H1 (cell line): ENCODE data around the gene ACAD9. TPM values are rescaled to one million over a fixed set of nuclear protein-coding genes. Genes with fewer than 3 reads are reported as not detected.

Source experiments
- CTCF ChIA-PET: fragments of 300-600 bp; sonication (Branson Sonifier 250); formaldehyde crosslinking; loops from one replicate; lab custom pipeline; 2021; ENCODE audit not compliant: partially characterized antibody; lab: Charles Lee
- POLR2A ChIA-PET: fragments of 300-600 bp; sonication (Branson Sonifier 250); formaldehyde crosslinking; loops from one replicate; lab custom pipeline; 2021; ENCODE audit warnings: inconsistent platforms; ENCODE audit not compliant: partially characterized antibody; lab: Charles Lee
- DNase-seq, 2 experiments: peaks; one replicate each; pipeline versions ENCODE4 v3.0.0 to v3.0.0-alpha.2; 2010 to 2022; ENCODE audit warnings: low spot score in 2 of 2, low read depth in 1 of 2, mixed read lengths in 1 of 2
- FAIRE-seq: peaks from 2 replicates; lab custom pipeline; 2011; peaks lifted over from hg19 to GRCh38; lab: Jason Lieb, UNC
- H2AFZ ChIP-seq: 2 replicates; pipeline ENCODE4 v1.8.1; 2012; ENCODE audit warnings: low read length, inconsistent platforms
- H2AK5ac ChIP-seq: 2 replicates; pipeline ENCODE4 v1.6.1; 2013; ENCODE audit warnings: low read depth, low read length
- H2BK120ac ChIP-seq: replicated peaks from 2 replicates; pipeline ENCODE3; 2013; ENCODE audit warnings: low read depth, low read length, inconsistent platforms
- H2BK12ac ChIP-seq: 2 replicates; pipeline ENCODE4 v1.6.1; 2013; ENCODE audit warnings: low read depth, low read length
- H2BK15ac ChIP-seq: 2 replicates; pipeline ENCODE4 v1.6.1; 2013; ENCODE audit warnings: low read length
- H2BK20ac ChIP-seq: 2 replicates; pipeline ENCODE4 v1.6.1; 2013; ENCODE audit warnings: low read length
- H2BK5ac ChIP-seq: 2 replicates; pipeline ENCODE4 v1.6.1; 2013; ENCODE audit warnings: low read depth, low read length
- H3K14ac ChIP-seq: 2 replicates; pipeline ENCODE4 v1.6.1; 2013; ENCODE audit warnings: inconsistent platforms; ENCODE audit not compliant: insufficient read length
- H3K18ac ChIP-seq: 2 replicates; pipeline ENCODE4 v1.6.1; 2013; ENCODE audit warnings: low read length; ENCODE audit errors: extremely low read depth
- H3K23ac ChIP-seq: 2 replicates; pipeline ENCODE4 v1.6.1; 2013; ENCODE audit warnings: inconsistent platforms; ENCODE audit not compliant: insufficient read length
- H3K23me2 ChIP-seq: 2 replicates; pipeline ENCODE4 v1.6.1; 2013; ENCODE audit warnings: low read depth, low read length
- H3K27ac ChIP-seq: 2 replicates; pipeline ENCODE4 v1.6.1; 2011; ENCODE audit warnings: low read depth, low read length, inconsistent platforms
- H3K27me3 ChIP-seq, 4 experiments: replicated peaks in 1 of 4; 1 replicate in 1 of 4; 2 replicates in 3 of 4; pipeline versions ENCODE4 v1.6.1 to v1.8.1; 2011 to 2013; ENCODE audit warnings: low read length in 3 of 4, mild to moderate bottlenecking in 3 of 4, inconsistent platforms in 2 of 4, mixed read lengths in 2 of 4, moderate library complexity in 1 of 4; ENCODE audit not compliant: control insufficient read depth in 3 of 4, insufficient read depth in 3 of 4; ENCODE audit errors: extremely low read depth in 1 of 4
- H3K36me3 ChIP-seq, 4 experiments: 2 replicates each; pipeline versions ENCODE4 v1.6.1 to v1.8.1; 2011 to 2013; ENCODE audit warnings: mild to moderate bottlenecking in 4 of 4, low read length in 3 of 4, moderate library complexity in 2 of 4, control low read depth in 1 of 4, inconsistent platforms in 1 of 4; ENCODE audit not compliant: insufficient read depth in 4 of 4, control insufficient read depth in 2 of 4
- H3K4ac ChIP-seq: replicated peaks from 2 replicates; pipeline ENCODE3; 2013; ENCODE audit warnings: low read length, low read depth, mixed read lengths, inconsistent platforms; ENCODE audit not compliant: insufficient read length
- H3K4me1 ChIP-seq, 4 experiments: replicated peaks in 1 of 4; 1 replicate in 1 of 4; 2 replicates in 3 of 4; pipeline versions ENCODE4 v1.6.1 to v1.8.1; 2011 to 2013; ENCODE audit warnings: low read length in 3 of 4, inconsistent platforms in 2 of 4, mixed read lengths in 1 of 4; ENCODE audit not compliant: insufficient read depth in 4 of 4, control insufficient read depth in 3 of 4
- H3K4me2 ChIP-seq, 2 experiments: 2 replicates each; pipeline versions ENCODE4 v1.6.1 to v1.8.1; 2011 to 2013; ENCODE audit warnings: low read depth in 2 of 2, low read length in 2 of 2, control low read depth in 1 of 2, inconsistent platforms in 1 of 2, mild to moderate bottlenecking in 1 of 2; ENCODE audit not compliant: insufficient read depth in 1 of 2
- H3K4me3 ChIP-seq, 4 experiments: fragments of 200-600, 300-600 bp in 1 of 4; sonication (generic), shearing (Covaris generic), sonication (Bioruptor Twin) in 1 of 4; 2 replicates each; pipeline versions ENCODE4 v1.5.1 to v1.8.1; 2011 to 2016; ENCODE audit warnings: low read length in 4 of 4, low read depth in 3 of 4, control low read depth in 2 of 4, inconsistent platforms in 2 of 4, mild to moderate bottlenecking in 2 of 4, mixed read lengths in 1 of 4, moderate library complexity in 1 of 4; ENCODE audit not compliant: insufficient read depth in 2 of 4; ENCODE audit errors: extremely low read depth in 1 of 4
- H3K56ac ChIP-seq: replicated peaks from 2 replicates; pipeline ENCODE3; 2013; ENCODE audit warnings: low read depth, mild to moderate bottlenecking, mixed read lengths, low read length, inconsistent platforms; ENCODE audit not compliant: insufficient read length
- H3K79me1 ChIP-seq: 2 replicates; pipeline ENCODE4 v1.6.1; 2013; ENCODE audit warnings: low read depth, low read length, control low read depth
- H3K79me2 ChIP-seq, 2 experiments: 2 replicates each; pipeline versions ENCODE4 v1.6.1 to v1.8.1; 2012 to 2013; ENCODE audit warnings: low read length in 2 of 2, mild to moderate bottlenecking in 2 of 2, inconsistent platforms in 1 of 2; ENCODE audit not compliant: insufficient read depth in 2 of 2, control insufficient read depth in 1 of 2
- H3K9ac ChIP-seq, 4 experiments: replicated peaks in 1 of 4; 1 replicate in 1 of 4; 2 replicates in 3 of 4; pipeline versions ENCODE4 v1.6.1 to v1.8.1; 2011 to 2013; ENCODE audit warnings: low read depth in 3 of 4, low read length in 3 of 4, control low read depth in 2 of 4, mild to moderate bottlenecking in 2 of 4, moderate library complexity in 2 of 4, inconsistent platforms in 1 of 4; ENCODE audit errors: extremely low read depth in 1 of 4
- H3K9me3 ChIP-seq, 2 experiments: 2 replicates each; pipeline versions ENCODE4 v1.6.1 to v1.8.1; 2012 to 2013; ENCODE audit warnings: mild to moderate bottlenecking in 2 of 2, moderate library complexity in 2 of 2, control low read depth in 1 of 2, inconsistent platforms in 1 of 2, low read depth in 1 of 2, low read length in 1 of 2, mixed read lengths in 1 of 2; ENCODE audit not compliant: insufficient read depth in 2 of 2
- H4K20me1 ChIP-seq, 2 experiments: replicated peaks in 1 of 2; 2 replicates each; pipeline versions ENCODE3 to v1.8.1; 2011 to 2013; ENCODE audit warnings: inconsistent platforms in 2 of 2, low read length in 2 of 2, mild to moderate bottlenecking in 1 of 2; ENCODE audit not compliant: insufficient read depth in 2 of 2, control insufficient read depth in 1 of 2
- H4K5ac ChIP-seq: 2 replicates; pipeline ENCODE4 v1.6.1; 2013; ENCODE audit warnings: low read length, low read depth, mixed read lengths, inconsistent platforms; ENCODE audit not compliant: insufficient read length
- H4K8ac ChIP-seq: 2 replicates; pipeline ENCODE4 v1.8.0; 2013; ENCODE audit warnings: mild to moderate bottlenecking, moderate library complexity, low read length, inconsistent platforms; ENCODE audit not compliant: insufficient read depth; ENCODE audit errors: extremely low read depth
- H4K91ac ChIP-seq: replicated peaks from 2 replicates; pipeline ENCODE3; 2013; ENCODE audit warnings: low read length, mixed read lengths, inconsistent platforms; ENCODE audit not compliant: insufficient read length
- BACH1 ChIP-seq: IDR thresholded peaks from 2 replicates; pipeline ENCODE4 v1.6.1; 2012; ENCODE audit warnings: low read length, improper control_type of control experiment
- BCL11A ChIP-seq, 2 experiments: IDR thresholded peaks; one replicate each; pipeline ENCODE4 v1.6.1; 2011; ENCODE audit warnings: low read depth in 2 of 2, low read length in 2 of 2, mild to moderate bottlenecking in 2 of 2
- BRCA1 ChIP-seq: IDR thresholded peaks from 2 replicates; pipeline ENCODE4 v1.6.1; 2012; ENCODE audit warnings: low read depth, low read length, improper control_type of control experiment
- CBX8 ChIP-seq: fragments of 300-800, 300-1000 bp; sonication (generic); IDR thresholded peaks from 2 replicates; pipeline ENCODE4 v1.7.1; 2016; ENCODE audit warnings: low read depth, low read length, borderline replicate concordance
- CHD1 ChIP-seq: IDR thresholded peaks from 2 replicates; pipeline ENCODE4 v1.6.1; 2012; ENCODE audit warnings: low read depth, low read length, improper control_type of control experiment
- CREB1 ChIP-seq: IDR thresholded peaks from 2 replicates; pipeline ENCODE4 v1.6.1; 2012; ENCODE audit warnings: inconsistent platforms
- GABPA ChIP-seq: IDR thresholded peaks from 2 replicates; pipeline ENCODE4 v1.6.1; 2011; ENCODE audit warnings: mild to moderate bottlenecking, low read length, moderate library complexity, borderline replicate concordance; ENCODE audit not compliant: insufficient read depth
- GTF2F1 ChIP-seq: IDR thresholded peaks from 2 replicates; pipeline ENCODE4 v1.6.1; 2012; ENCODE audit warnings: low read depth, low read length, improper control_type of control experiment, borderline replicate concordance
- KDM4A ChIP-seq: IDR thresholded peaks from one replicate; pipeline ENCODE4 v1.7.1; 2012; ENCODE audit warnings: low read depth, mild to moderate bottlenecking, moderate library complexity, low read length, inconsistent platforms; ENCODE audit not compliant: severe bottlenecking
- MAFK ChIP-seq: IDR thresholded peaks from 2 replicates; pipeline ENCODE4 v1.6.1; 2012; ENCODE audit warnings: low read depth, mild to moderate bottlenecking, improper control_type of control experiment, low read length
- SIN3A ChIP-seq, 2 experiments: IDR thresholded peaks in 1 of 2; conservative IDR thresholded peaks in 1 of 2; 2 replicates each; pipeline ENCODE4 v1.6.1; 2011 to 2012; ENCODE audit warnings: low read length in 2 of 2, improper control_type of control experiment in 1 of 2, low read depth in 1 of 2, mild to moderate bottlenecking in 1 of 2
- SP1 ChIP-seq: IDR thresholded peaks from 2 replicates; pipeline ENCODE4 v1.6.1; 2011; ENCODE audit warnings: low read depth, low read length
- SRF ChIP-seq: IDR thresholded peaks from 2 replicates; pipeline ENCODE4 v1.6.1; 2011; ENCODE audit warnings: mild to moderate bottlenecking, low read depth, low read length, moderate library complexity
- TCF12 ChIP-seq: IDR thresholded peaks from 2 replicates; pipeline ENCODE4 v1.6.1; 2011; ENCODE audit warnings: low read depth, mild to moderate bottlenecking, low read length
- WGBS, 2 experiments: shearing (Covaris generic) in 1 of 2; methylation state at CpG; one replicate each; pipeline versions ENCODE4 v1.1.6 to v1.1.7; 2013 to 2015; ENCODE audit warnings: low lambda C conversion rate in 2 of 2, mixed read lengths in 2 of 2, inconsistent platforms in 1 of 2, low coverage in 1 of 2, missing lambda C conversion rate in 1 of 2; ENCODE audit not compliant: insufficient replicate concordance in 2 of 2, insufficient coverage in 1 of 2, insufficient read length in 1 of 2; ENCODE audit errors: extremely low coverage in 1 of 2, missing lambda C conversion rate in 1 of 2; 5-methylcytosine and 5-hydroxymethylcytosine counted together
- polyA plus RNA-seq, 7 experiments: library from polyadenylated mRNA; depleted of rRNA in 3 of 7; stranded (reverse) in 5 of 7; unstranded in 2 of 7; fragments of >200 nt in 5 of 7; fragments of 200-250 nt in 2 of 7; gene quantifications; 1 replicate in 5 of 7; 2 replicates in 1 of 7; 4 replicates in 1 of 7; pipeline versions ENCODE4 v1.2.1 to v1.2.3, GENCODE V29; 2011 to 2013; ENCODE audit warnings: missing spikeins in 2 of 7, mixed read lengths in 2 of 7
- total RNA-seq: library from RNA; stranded (reverse); fragmentation: NEBNext Ultra II Directional; extraction: Animal tissue kit (Norgen Biotek cat#: 25700); gene quantifications from 2 replicates; pipeline ENCODE4 v1.2.1, GENCODE V29; 2021
- TF ChIP-seq, protein P1 (sequence below): IDR thresholded peaks from 2 replicates; pipeline ENCODE4 v1.6.1; 2012; ENCODE audit warnings: inconsistent platforms

ACAD9 gene
- total and polyA plus RNA-seq, 2 of the 8 experiments (the other 6 are each of a cell fraction or from before 2014, with no cell fraction given) = 27.5 to 28.9 TPM

- CTCF ChIA-PET = interaction anchor here (1.0 kb wide), 1 partner anchor 11 kb away, joined by 3 read pairs; no protein-coding TSS in a partner anchor
- H3K23me2 ChIP-seq = no peaks in the 10 kb centered on the region
- H2AK5ac ChIP-seq = no peak overlapping the region
These were observed 21.3 kb upstream of the ACAD9 start for GRCh38 chr3:128858167-128858566.

More at GRCh38 chr3:128858167-128858566, 21.3 kb upstream of the ACAD9 start:
- Histone ChIP-seq H3K9ac (no peak overlapping the region), H4K91ac (no peak overlapping the region), H3K27ac (no peak overlapping the region), H3K4me1 (no peaks in the 10 kb centered on the region), H4K20me1 (no peaks in the 10 kb centered on the region), H3K56ac (no peak overlapping the region), H4K5ac (no peak overlapping the region), H2BK5ac (no peak overlapping the region), H3K23ac (no peak overlapping the region), H2BK12ac (no peak overlapping the region), H2BK20ac (no peak overlapping the region), H2AFZ (no peak overlapping the region), H3K18ac (no peak overlapping the region), H3K4ac (no peak overlapping the region), H3K36me3 (no peaks in the 10 kb centered on the region; a peak in 1 of 8 replicates), H3K4me3 (no peak overlapping the region), H4K8ac (no peak overlapping the region), H2BK15ac (no peak overlapping the region), H3K14ac (no peak overlapping the region), H3K79me1 (no peaks in the 10 kb centered on the region), H3K79me2 (no peaks in the 10 kb centered on the region), H3K4me2 (no peak overlapping the region), H3K9me3 (peaks cover 69 to 71% of the 10 kb centered on the region in 2 experiments), H3K27me3 (no peaks in the 10 kb centered on the region), H2BK120ac (no peak overlapping the region)
- FAIRE-seq = no peak
- POLR2A ChIA-PET = no interaction called here
- no peak for TF ChIP-seq BACH1
- TF ChIP-seq SRF = no peak
- TF ChIP-seq, protein P1, sequence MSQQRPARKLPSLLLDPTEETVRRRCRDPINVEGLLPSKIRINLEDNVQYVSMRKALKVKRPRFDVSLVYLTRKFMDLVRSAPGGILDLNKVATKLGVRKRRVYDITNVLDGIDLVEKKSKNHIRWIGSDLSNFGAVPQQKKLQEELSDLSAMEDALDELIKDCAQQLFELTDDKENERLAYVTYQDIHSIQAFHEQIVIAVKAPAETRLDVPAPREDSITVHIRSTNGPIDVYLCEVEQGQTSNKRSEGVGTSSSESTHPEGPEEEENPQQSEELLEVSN = no peak
- no peak for TF ChIP-seq SIN3A (conservative IDR thresholded peaks at IDR 0.05 in 1 of 2, IDR thresholded peaks at IDR 0.05 in 1 of 2; ENCODE audit: low read depth in 1 of 2, low read length in 2 of 2)
- TF ChIP-seq BCL11A (IDR thresholded peaks at IDR 0.05; ENCODE audit: low read depth in 2 of 2, low read length in 2 of 2) = no peak
- no peak for TF ChIP-seq CHD1
- TF ChIP-seq GABPA = no peak
- TF ChIP-seq KDM4A = no peak
- no peak for TF ChIP-seq GTF2F1
- TF ChIP-seq BRCA1 = no peak
- no peak for TF ChIP-seq SP1
- no peak for TF ChIP-seq MAFK
- TF ChIP-seq CBX8 = no peak
- no peak for TF ChIP-seq TCF12
- TF ChIP-seq CREB1 = no peak
- WGBS, 2 experiments = 97% methylated on average over 3 of the region's 3 CpGs; no CpG with 5 or more reads in 1 of the 2 experiments
- no peak for DNase-seq
